Heart left ventricle (tissue), 13 donors: ENCODE results near the gene PMEPA1.

Experiments
- CTCF ChIP-seq, 12 donors: fragments of 200-600 bp; sonication (generic) in 4 of 12; IDR thresholded peaks; one replicate each; pipeline versions ENCODE4 v1.5.0 to v1.8.0; 2018 to 2022; ENCODE audit warnings: antibody characterized with exemption in 12 of 12, mild to moderate bottlenecking in 5 of 12
- POLR2A ChIP-seq, 2 donors: fragments of 450-650 bp; IDR thresholded peaks; one replicate each; pipeline ENCODE4 v1.6.1; 2017; ENCODE audit warnings: antibody characterized with exemption in 2 of 2, mild to moderate bottlenecking in 2 of 2, moderate library complexity in 2 of 2
- donor health status: ischemic (EF 13 %, LVEDD 7.1; RV severe dilation, severe dysfunction).
- donor health status: DM: no; HTN: yes; CAD: no.
- donor health status: DM: no; HTN: no; CAD: no.
- donor health status: ischemic (EF 25% LVEDD 6.9; RV normal size, moderate dysfunction).
- donor health status: ischemic (EF 25% LVEDD 5.7; RV mildly dilated, moderate dysfunction).
- donor health status: ischemic (EF 35%, LVEDD 5.7; RV mildly dilated, moderate dysfunction).
- donor health status: nonischemic (EF 11% LVEDD 7.7; RV severe dilation, severe dysfunction).
- donor health status: DM: yes; HTN: yes; CAD: no.
- donor health status: PGD.
- donor health status: ischemic (EF 29% LVEDD 5.4; RV normal size, mild dysfunction).
- donor health status: nonischemic (EF 23%, LVEDD 6.1; RV moderate dilation, normal function).

GRCh38 chr20:57676589-57677583 is 32.9 kb downstream of the PMEPA1 start:
- TF ChIP-seq CTCF (IDR thresholded peaks at IDR 0.05) (no peak), POLR2A (IDR thresholded peaks at IDR 0.05) (no peak)
